GM13976 (cell line): ENCODE measurements around the gene RNF5.

Experiments
- DNase-seq: peaks from one replicate; pipeline ENCODE4 v3.0.0; 2012; ENCODE audit warnings: low spot score
- CTCF ChIP-seq: IDR thresholded peaks from 2 replicates; pipeline ENCODE4 v1.5.1; 2012; ENCODE audit warnings: borderline replicate concordance, mild to moderate bottlenecking; ENCODE audit not compliant: insufficient read depth; ENCODE audit errors: extremely low read depth, missing control alignments, control extremely low read depth
- in situ Hi-C: fragments of 300-500 bp; cut with MboI; formaldehyde crosslinking; loops from one replicate; pipeline ENCODE4 v1.12.0; 2022; ENCODE audit warnings: low sequenced_read_pairs, mixed read lengths, inconsistent platforms; ENCODE audit not compliant: unreplicated experiment

RNF5 gene

GRCh38 chr6:32168807-32169591 is 9.2 kb upstream of the RNF5 start:
- DNase-seq: no peak
- in situ Hi-C loops: no loop called here
- TF ChIP-seq CTCF: no peak

- no peak for TF ChIP-seq CTCF
- in situ Hi-C loops: no loop called here
Measured at GRCh38 chr6:32170294-32170693, 7.9 kb upstream of the RNF5 start.

GRCh38 chr6:32171234-32171633 is 7.0 kb upstream of the RNF5 start:
- no peak for DNase-seq
- in situ Hi-C loops: no loop called here
- no peak for TF ChIP-seq CTCF

More at GRCh38 chr6:32170294-32170693, 7.9 kb upstream of the RNF5 start:
- no peak for DNase-seq

GRCh38 chr6:32173051-32173727 is 5.0 kb upstream of the RNF5 start:
- no peak for TF ChIP-seq CTCF
- in situ Hi-C loops: no loop called here

GRCh38 chr6:32174416-32174815 is 3.8 kb upstream of the RNF5 start:
- TF ChIP-seq CTCF: no peak

More at GRCh38 chr6:32173051-32173727, 5.0 kb upstream of the RNF5 start:
- no peak for DNase-seq

GRCh38 chr6:32175322-32175710 is 2.9 kb upstream of the RNF5 start:
- no peak for DNase-seq
- in situ Hi-C loops: no loop called here
- no peak for TF ChIP-seq CTCF

More at GRCh38 chr6:32174416-32174815, 3.8 kb upstream of the RNF5 start:
- in situ Hi-C loops: no loop called here
- no peak for DNase-seq
